HAP-1 (cell line): ENCODE results near the gene RTL10.

Experiments
- DNase-seq, 2 experiments: peaks; one replicate each; pipeline ENCODE4 v3.0.0-alpha.2; 2016 to 2020; ENCODE audit warnings: low spot score in 2 of 2
- H3K27me3 ChIP-seq: fragments of 250-450 bp; sonication (Bioruptor Pico); 2 replicates; pipeline ENCODE4 v1.5.1; 2020; ENCODE audit warnings: low read depth, mild to moderate bottlenecking, moderate library complexity
- H3K36me3 ChIP-seq: fragments of 250-450 bp; sonication (Bioruptor Pico); replicated peaks from 2 replicates; pipeline ENCODE4 v1.5.1; 2020; ENCODE audit warnings: mild to moderate bottlenecking
- H3K4me1 ChIP-seq: fragments of 250-450 bp; sonication (Bioruptor Pico); 2 replicates; pipeline ENCODE4 v1.5.1; 2020; ENCODE audit warnings: mild to moderate bottlenecking
- H3K4me3 ChIP-seq: fragments of 250-450 bp; sonication (Bioruptor Pico); 2 replicates; pipeline ENCODE4 v1.5.1; 2020; ENCODE audit warnings: mild to moderate bottlenecking, moderate library complexity
- H3K9me3 ChIP-seq: fragments of 250-450 bp; sonication (Bioruptor Pico); 2 replicates; pipeline ENCODE4 v1.5.1; 2020; ENCODE audit warnings: mild to moderate bottlenecking, moderate library complexity
- in situ Hi-C: fragments of 300-500 bp; cut with MboI; formaldehyde crosslinking; loops from 3 replicates; pipeline ENCODE4 v1.14.3; 2020; ENCODE audit warnings: low sequenced_read_pairs, inconsistent platforms, mixed read lengths

Gene RTL10

DNA sequence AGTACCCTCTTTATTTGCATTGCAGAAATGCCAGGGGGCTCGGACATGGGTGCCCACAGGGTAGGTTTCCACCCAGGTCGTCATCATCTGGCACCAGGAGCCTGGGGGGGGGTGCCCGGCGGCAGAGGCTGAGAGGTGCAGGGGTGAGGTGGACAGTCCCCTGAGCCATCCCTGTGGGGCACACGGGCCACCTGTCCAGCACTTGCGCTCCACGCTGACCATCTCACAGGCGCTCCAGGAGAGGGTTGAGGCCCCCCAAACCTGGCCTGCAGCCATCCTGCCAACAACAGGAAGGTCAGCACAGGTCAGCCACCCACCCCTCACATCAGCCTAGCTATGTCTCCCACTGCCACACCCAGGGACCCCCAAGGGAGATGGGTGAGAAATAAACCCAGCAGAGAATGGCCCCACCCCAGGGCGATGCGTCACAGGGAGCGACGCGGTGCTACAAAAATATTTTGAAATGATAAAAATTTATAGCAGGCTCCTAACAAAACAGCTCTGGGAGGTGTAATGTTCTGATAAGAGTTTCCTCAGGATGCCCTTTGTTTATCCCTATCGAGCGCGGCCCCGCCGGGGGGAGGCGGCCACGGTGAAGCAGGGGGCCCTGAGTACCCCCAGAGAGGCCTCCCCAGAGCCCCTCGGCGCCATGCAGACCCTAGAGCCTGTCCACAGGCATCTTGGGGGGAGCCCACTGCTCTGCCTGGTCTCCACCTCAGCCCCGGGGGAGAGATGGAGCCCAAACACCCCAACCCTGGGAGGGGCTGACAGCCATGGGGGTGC is 21.0 kb upstream of the RTL10 start:
- no peak for DNase-seq
- in situ Hi-C loops = no loop called here

DNA sequence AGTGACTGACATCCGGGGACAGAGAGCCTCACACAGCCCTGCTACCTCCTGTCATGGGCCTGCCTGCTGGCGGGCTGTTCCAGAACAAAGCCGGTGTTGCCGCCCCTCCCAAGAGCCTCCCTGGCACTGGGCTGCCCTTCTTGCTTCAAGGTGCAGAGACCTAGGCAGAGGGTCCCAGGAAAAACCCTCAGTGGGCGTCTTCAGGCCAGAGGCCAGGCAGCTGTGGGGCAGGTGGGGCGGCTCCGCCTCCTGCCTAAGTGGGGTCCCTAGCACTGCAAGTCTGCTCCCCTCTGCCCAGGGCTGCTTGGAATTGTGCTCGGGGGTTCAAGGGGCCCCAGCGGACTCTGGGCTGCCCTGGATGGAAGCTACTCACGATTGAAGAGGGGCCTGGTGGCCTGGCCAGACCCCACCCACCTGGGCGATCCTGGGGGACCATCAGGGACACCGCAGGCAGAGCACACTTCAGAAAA is 20.4 kb upstream of the RTL10 start:
- no peak for DNase-seq
- peaks cover 4% of the 10 kb centered on the region for H3K4me1 ChIP-seq

More for the DNA sequence above, 21.0 kb upstream of the RTL10 start:
- H3K36me3 ChIP-seq = no peaks in the 10 kb centered on the region
- H3K9me3 ChIP-seq = no peaks in the 10 kb centered on the region
- H3K4me1 ChIP-seq = peaks cover 9% of the 10 kb centered on the region
- no peak overlapping the region for H3K4me3 ChIP-seq
- H3K27me3 ChIP-seq = no peaks in the 10 kb centered on the region

DNA sequence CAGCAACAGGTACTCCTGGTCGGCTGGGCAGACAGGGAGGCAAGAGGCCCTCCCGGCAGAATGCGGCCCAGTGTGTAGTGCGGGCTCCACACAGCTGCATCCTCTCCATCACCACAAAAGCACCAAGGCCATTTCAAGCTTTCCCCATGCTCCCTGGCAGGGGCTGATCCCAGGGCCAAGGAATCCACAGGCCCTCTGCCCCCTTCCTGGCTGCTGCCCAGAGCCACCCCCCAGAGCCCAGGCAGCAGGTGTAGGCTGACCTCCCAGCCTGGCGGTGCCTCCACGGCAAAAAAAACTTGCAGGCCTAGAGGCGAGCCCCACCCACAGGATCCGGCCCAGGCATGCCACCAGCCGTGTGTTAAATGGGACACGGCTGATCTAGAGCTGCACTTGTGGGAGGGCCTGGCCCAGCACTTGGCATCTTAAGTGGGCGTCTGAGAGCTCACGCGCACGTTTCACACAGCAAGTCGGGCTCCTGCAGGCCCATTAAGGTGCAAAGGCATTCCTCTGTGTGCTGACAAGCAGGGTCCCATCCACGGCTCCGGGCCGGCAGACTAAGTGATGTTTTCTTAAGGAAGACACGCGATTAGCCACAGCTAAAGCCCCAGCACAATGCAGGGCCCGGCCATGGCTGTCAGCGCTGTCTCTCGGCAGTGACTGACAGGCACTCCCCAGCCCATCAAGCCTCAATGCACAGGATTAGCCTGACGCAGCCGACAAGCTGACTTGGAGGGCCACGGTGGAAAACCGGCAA is 19.8 kb upstream of the RTL10 start:
- Histone ChIP-seq H3K36me3 (no peaks in the 10 kb centered on the region), H3K4me1 (no peaks in the 10 kb centered on the region; the same call in 1 of the 2 replicates), H3K9me3 (no peaks in the 10 kb centered on the region), H3K27me3 (no peaks in the 10 kb centered on the region), H3K4me3 (no peak overlapping the region)
- in situ Hi-C loops = loop anchor here (25.0 kb wide), 1 partner anchor 437 kb away; the partner anchor contains the start of genes C22orf39, HIRA and MRPL40
- peak in 1 of 2 experiments; percentile 41 for DNase-seq

More for the DNA sequence above, 20.4 kb upstream of the RTL10 start:
- Histone ChIP-seq H3K36me3 (no peaks in the 10 kb centered on the region), H3K27me3 (no peaks in the 10 kb centered on the region), H3K9me3 (no peaks in the 10 kb centered on the region), H3K4me3 (no peak overlapping the region)
- in situ Hi-C loops = no loop called here

DNA sequence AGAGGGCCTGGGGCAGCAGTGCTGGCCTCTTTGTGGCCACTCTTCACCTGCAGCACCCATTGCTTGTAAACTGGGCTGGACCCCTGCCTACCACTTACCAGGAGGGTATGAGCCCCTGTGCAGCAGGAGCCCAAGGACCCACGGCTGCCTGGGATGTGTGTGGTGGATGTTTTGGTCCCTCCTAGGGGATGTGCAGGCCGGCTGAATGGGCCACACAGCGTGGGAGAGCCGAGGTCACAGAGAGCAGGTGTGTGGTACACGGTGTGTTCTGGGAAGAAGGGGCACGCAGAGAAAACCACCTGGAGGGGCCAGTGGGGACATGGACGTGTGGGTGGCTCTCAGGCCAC is 19.3 kb upstream of the RTL10 start:
- Histone ChIP-seq H3K36me3 (no peaks in the 10 kb centered on the region), H3K9me3 (no peaks in the 10 kb centered on the region), H3K4me3 (no peak overlapping the region), H3K27me3 (no peaks in the 10 kb centered on the region), H3K4me1 (no peaks in the 10 kb centered on the region; the same call in 1 of the 2 replicates)
- in situ Hi-C loops = loop anchor here (25.0 kb wide), 1 partner anchor 437 kb away; the partner anchor contains the start of genes C22orf39, HIRA and MRPL40
- no peak for DNase-seq

- in situ Hi-C loops = loop anchor here (25.0 kb wide), 1 partner anchor 436 kb away; the partner anchor contains the start of genes C22orf39, HIRA and MRPL40
- no peak for DNase-seq
- H3K36me3 ChIP-seq = no peaks in the 10 kb centered on the region
- H3K4me1 ChIP-seq = no peaks in the 10 kb centered on the region; the same call in 1 of the 2 replicates
- no peak overlapping the region for H3K4me3 ChIP-seq
- no peaks in the 10 kb centered on the region for H3K27me3 ChIP-seq
- H3K9me3 ChIP-seq = no peaks in the 10 kb centered on the region
Observed at GRCh38 chr22:19873138-19873959, 18.7 kb upstream of the RTL10 start.

- no peaks in the 10 kb centered on the region for H3K27me3 ChIP-seq
- H3K4me3 ChIP-seq = no peak overlapping the region
- H3K36me3 ChIP-seq = no peaks in the 10 kb centered on the region
- in situ Hi-C loops = loop anchor here (25.0 kb wide), 1 partner anchor 435 kb away; the partner anchor contains the start of genes C22orf39, HIRA and MRPL40
- H3K9me3 ChIP-seq = no peaks in the 10 kb centered on the region
- DNase-seq = peak in 1 of 2 experiments; percentile 7
- H3K4me1 ChIP-seq = no peaks in the 10 kb centered on the region; the same call in 1 of the 2 replicates
Observed at GRCh38 chr22:19872779-19873137, 18.1 kb upstream of the RTL10 start.

- H3K4me3 ChIP-seq = no peak overlapping the region
- H3K27me3 ChIP-seq = no peaks in the 10 kb centered on the region
- in situ Hi-C loops = loop anchor here (25.0 kb wide), 1 partner anchor 435 kb away; the partner anchor contains the start of genes C22orf39, HIRA and MRPL40
- no peaks in the 10 kb centered on the region for H3K36me3 ChIP-seq
- peak in 1 of 2 experiments; percentile 7 for DNase-seq
- no peaks in the 10 kb centered on the region for H3K9me3 ChIP-seq
- no peaks in the 10 kb centered on the region; the same call in 1 of the 2 replicates for H3K4me1 ChIP-seq
Observed at GRCh38 chr22:19871845-19872778, 17.4 kb upstream of the RTL10 start.

DNA sequence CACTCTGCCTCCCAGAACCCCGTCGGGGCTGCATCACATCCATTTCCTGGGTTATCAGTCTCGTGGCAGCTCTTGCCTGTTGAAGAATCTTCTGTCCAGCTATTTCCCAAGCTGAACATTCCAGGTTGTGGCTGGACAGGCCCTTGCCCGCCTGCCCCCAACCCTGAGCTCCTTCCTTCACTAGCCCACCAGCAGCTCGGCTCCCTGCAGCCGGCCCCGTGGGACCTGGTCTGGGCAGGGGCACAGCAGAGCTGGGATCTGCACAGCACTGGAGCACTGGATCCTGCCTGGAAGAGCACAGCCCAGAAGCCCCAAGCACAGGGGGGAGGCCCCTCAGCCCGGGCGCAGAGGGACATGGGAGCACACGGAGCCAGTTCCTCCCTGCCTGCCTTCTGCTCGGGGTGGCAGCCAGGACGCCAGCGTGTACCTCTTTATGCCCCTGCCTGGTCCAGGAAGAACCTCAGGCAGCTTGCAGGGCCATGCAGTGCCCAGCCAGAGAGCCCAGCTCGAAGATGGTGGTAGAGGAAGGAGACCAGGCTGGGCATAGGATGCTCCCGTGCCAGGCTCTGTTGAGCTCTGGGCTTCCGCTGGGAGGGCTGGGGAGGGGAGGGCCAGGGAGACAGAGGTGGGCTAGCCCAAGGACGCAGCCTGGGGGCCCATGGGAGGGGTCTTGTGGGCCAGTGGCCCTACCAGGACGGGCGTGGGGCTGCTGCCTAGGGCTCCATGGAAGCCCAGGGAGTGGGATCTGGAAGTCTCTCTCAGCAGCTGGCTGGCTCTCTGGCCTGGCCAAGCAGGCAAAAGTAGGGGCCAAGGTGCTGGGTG is 16.6 kb upstream of the RTL10 start:
- in situ Hi-C loops = loop anchor here (25.0 kb wide), 1 partner anchor 434 kb away; the partner anchor contains the start of genes C22orf39, HIRA and MRPL40
- H3K4me3 ChIP-seq = no peak overlapping the region
- no peaks in the 10 kb centered on the region; the same call in 1 of the 2 replicates for H3K4me1 ChIP-seq
- H3K9me3 ChIP-seq = no peaks in the 10 kb centered on the region
- peak in 1 of 2 experiments; percentile 6 for DNase-seq
- H3K36me3 ChIP-seq = no peaks in the 10 kb centered on the region
- no peaks in the 10 kb centered on the region for H3K27me3 ChIP-seq

- Histone ChIP-seq H3K4me3 (no peak overlapping the region), H3K36me3 (no peaks in the 10 kb centered on the region), H3K4me1 (no peaks in the 10 kb centered on the region; the same call in 1 of the 2 replicates), H3K9me3 (no peaks in the 10 kb centered on the region), H3K27me3 (no peaks in the 10 kb centered on the region)
- DNase-seq = peak in 1 of 2 experiments; percentile 9
- in situ Hi-C loops = loop anchor here (25.0 kb wide), 1 partner anchor 433 kb away; the partner anchor contains the start of genes C22orf39, HIRA and MRPL40
Observed at GRCh38 chr22:19870153-19871022, 15.7 kb upstream of the RTL10 start.

GRCh38 chr22:19869497-19870152 is 15.0 kb upstream of the RTL10 start:
- no peaks in the 10 kb centered on the region; the same call in 1 of the 2 replicates for H3K4me1 ChIP-seq
- in situ Hi-C loops = loop anchor here (25.0 kb wide), 1 partner anchor 432 kb away; the partner anchor contains the start of genes C22orf39, HIRA and MRPL40
- peak in 1 of 2 experiments; percentile 7 for DNase-seq
- H3K4me3 ChIP-seq = no peak overlapping the region
- H3K36me3 ChIP-seq = no peaks in the 10 kb centered on the region
- H3K27me3 ChIP-seq = no peaks in the 10 kb centered on the region
- H3K9me3 ChIP-seq = no peaks in the 10 kb centered on the region
